ENCODE results near the gene MAT1A. TPM values are rescaled to one million over a fixed set of nuclear protein-coding genes. Genes with fewer than 3 reads are reported as not detected.

Gene MAT1A
- total and polyA plus RNA-seq, 2 of the 13 experiments (the other 11 are each of a cell fraction or from before 2014, with no cell fraction given), result 57.1 to 76.9 TPM

DNA sequence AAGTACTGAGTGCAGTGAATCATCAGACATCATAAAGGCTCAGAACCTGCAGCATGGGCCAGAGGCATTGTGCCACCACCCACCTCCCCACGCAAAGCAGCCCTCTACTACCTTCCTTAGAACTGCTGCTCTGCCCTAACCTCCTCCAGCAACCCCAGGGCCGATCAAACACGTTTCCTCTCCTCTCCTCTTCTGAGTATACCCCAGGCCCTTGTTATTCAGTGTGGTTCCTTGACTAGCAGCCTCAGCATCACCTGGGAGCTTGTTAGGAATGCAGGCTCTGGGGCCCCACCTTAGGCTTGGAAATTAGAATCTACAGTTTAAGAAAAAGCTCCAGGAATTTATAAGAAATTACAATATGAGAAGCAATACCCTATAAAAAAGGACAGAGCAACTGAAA lies 33.9 kb upstream of the MAT1A start (continued):
- TF ChIP-seq, protein P1, sequence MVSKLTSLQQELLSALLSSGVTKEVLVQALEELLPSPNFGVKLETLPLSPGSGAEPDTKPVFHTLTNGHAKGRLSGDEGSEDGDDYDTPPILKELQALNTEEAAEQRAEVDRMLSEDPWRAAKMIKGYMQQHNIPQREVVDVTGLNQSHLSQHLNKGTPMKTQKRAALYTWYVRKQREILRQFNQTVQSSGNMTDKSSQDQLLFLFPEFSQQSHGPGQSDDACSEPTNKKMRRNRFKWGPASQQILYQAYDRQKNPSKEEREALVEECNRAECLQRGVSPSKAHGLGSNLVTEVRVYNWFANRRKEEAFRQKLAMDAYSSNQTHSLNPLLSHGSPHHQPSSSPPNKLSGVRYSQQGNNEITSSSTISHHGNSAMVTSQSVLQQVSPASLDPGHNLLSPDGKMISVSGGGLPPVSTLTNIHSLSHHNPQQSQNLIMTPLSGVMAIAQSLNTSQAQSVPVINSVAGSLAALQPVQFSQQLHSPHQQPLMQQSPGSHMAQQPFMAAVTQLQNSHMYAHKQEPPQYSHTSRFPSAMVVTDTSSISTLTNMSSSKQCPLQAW (CRISPR knock-in tag; IDR thresholded peaks at IDR 0.05), result no peak
- TF ChIP-seq ZNF550 (CRISPR knock-in tag; IDR thresholded peaks at IDR 0.05; ENCODE audit: borderline replicate concordance), result no peak
- TF ChIP-seq ZNF687 (CRISPR knock-in tag; IDR thresholded peaks at IDR 0.05), result no peak
- no peak for TF ChIP-seq NFE2 (CRISPR knock-in tag; IDR thresholded peaks at IDR 0.05)
- TF ChIP-seq ZMAT3 (CRISPR knock-in tag; conservative IDR thresholded peaks at IDR 0.05), result no peak
- TF ChIP-seq, protein P2, sequence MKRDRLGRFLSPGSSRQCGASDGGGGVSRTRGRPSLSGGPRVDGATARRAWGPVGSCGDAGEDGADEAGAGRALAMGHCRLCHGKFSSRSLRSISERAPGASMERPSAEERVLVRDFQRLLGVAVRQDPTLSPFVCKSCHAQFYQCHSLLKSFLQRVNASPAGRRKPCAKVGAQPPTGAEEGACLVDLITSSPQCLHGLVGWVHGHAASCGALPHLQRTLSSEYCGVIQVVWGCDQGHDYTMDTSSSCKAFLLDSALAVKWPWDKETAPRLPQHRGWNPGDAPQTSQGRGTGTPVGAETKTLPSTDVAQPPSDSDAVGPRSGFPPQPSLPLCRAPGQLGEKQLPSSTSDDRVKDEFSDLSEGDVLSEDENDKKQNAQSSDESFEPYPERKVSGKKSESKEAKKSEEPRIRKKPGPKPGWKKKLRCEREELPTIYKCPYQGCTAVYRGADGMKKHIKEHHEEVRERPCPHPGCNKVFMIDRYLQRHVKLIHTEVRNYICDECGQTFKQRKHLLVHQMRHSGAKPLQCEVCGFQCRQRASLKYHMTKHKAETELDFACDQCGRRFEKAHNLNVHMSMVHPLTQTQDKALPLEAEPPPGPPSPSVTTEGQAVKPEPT (CRISPR knock-in tag; IDR thresholded peaks at IDR 0.05; ENCODE audit: low read depth), result no peak
- no peak for TF ChIP-seq ZNF740 (CRISPR knock-in tag; IDR thresholded peaks at IDR 0.05)
- TF ChIP-seq SAP130 (CRISPR knock-in tag; IDR thresholded peaks at IDR 0.05; ENCODE audit: low read depth), result no peak
- TF ChIP-seq ZNF337 (CRISPR knock-in tag; IDR thresholded peaks at IDR 0.05; ENCODE audit: borderline replicate concordance, low read depth), result no peak
- TF ChIP-seq ZNF468 (CRISPR knock-in tag; IDR thresholded peaks at IDR 0.05), result no peak
- TF ChIP-seq ZNF281 (CRISPR knock-in tag; IDR thresholded peaks at IDR 0.05; ENCODE audit: borderline replicate concordance), result no peak
- TF ChIP-seq ZNF382 (CRISPR knock-in tag; IDR thresholded peaks at IDR 0.05; ENCODE audit: borderline replicate concordance), result no peak

Data from HepG2 (cell line).